Myometrial cell (primary cell): Measurements from ENCODE around the gene ACE2. TPM values are rescaled to one million over a fixed set of nuclear protein-coding genes. Genes with fewer than 3 reads are reported as not detected.

ENCODE experiments used
- total RNA-seq: library from RNA; depleted of rRNA; stranded (reverse); fragments of >200 nt; gene quantifications from 2 replicates; pipeline ENCODE4 v1.2.3, GENCODE V29; 2015

Gene ACE2
- total RNA-seq, result not detected in 2 replicates

GRCh38 chrX:15600745-15601144 lies at the start of gene ACE2:
TSS of gene ACE2 (minus strand) at chrX:15600960. CDS start at chrX:15600911, 49 bp downstream.

Other genes starting within 250 kb of the ACE2 start
- not detected in 2 replicates for gene VEGFD, start 216.5 kb downstream of the ACE2 start, total RNA-seq
- 13.5 and 18.3 TPM in 2 replicates for gene PIR, start 107.6 kb downstream of the ACE2 start, total RNA-seq
- gene BMX, start 100.2 kb downstream of the ACE2 start, total RNA-seq, result not detected in 2 replicates
- 0.18 and 0.58 TPM in 2 replicates for gene CLTRN, start 63.8 kb upstream of the ACE2 start, total RNA-seq
- gene CA5B, start 137.3 kb upstream of the ACE2 start, total RNA-seq, result 17.5 and 17.6 TPM in 2 replicates
- 2.6 and 5.3 TPM in 2 replicates for gene ZRSR2, start 189.5 kb upstream of the ACE2 start, total RNA-seq